Endothelial cell of umbilical vein (primary cell): Measurements from ENCODE around the gene GRID2. TPM values are rescaled to one million over a fixed set of nuclear protein-coding genes. Genes with fewer than 3 reads are reported as not detected.

ENCODE experiments used
- BruUV-seq: library from RNA; stranded (reverse); fragments of 400-500 nt; replicated peaks from 2 replicates; lab custom pipeline; 2021; lab: Mats Ljungman, UMichigan
- CTCF ChIA-PET: fragments of 300-600, 350-600 bp; sonication (Branson Sonifier 250); formaldehyde crosslinking; loops from one replicate; lab custom pipeline; 2021; ENCODE audit warnings: antibody characterized with exemption, inconsistent platforms; lab: Charles Lee
- POLR2A ChIA-PET: fragments of 300-600, 350-600 bp; sonication (Branson Sonifier 250); formaldehyde crosslinking; loops from one replicate; lab custom pipeline; 2021; ENCODE audit warnings: antibody characterized with exemption, inconsistent platforms; lab: Charles Lee
- DNase-seq: peaks from one replicate; pipeline ENCODE4 v3.0.0-alpha.2; 2011; ENCODE audit warnings: low read depth, low spot score
- FAIRE-seq: peaks from 2 replicates; lab custom pipeline; 2011; peaks lifted over from hg19 to GRCh38; lab: Jason Lieb, UNC
- H2AFZ ChIP-seq: 2 replicates; pipeline ENCODE4 v1.6.0; 2012; ENCODE audit warnings: low read depth, low read length, control low read depth, inconsistent platforms
- H3K27ac ChIP-seq: 2 replicates; pipeline ENCODE4 v1.5.1; 2011; ENCODE audit warnings: low read depth, mild to moderate bottlenecking, control low read depth, low read length, moderate library complexity; ENCODE audit not compliant: insufficient read depth
- H3K27me3 ChIP-seq, 2 experiments: 2 replicates each; pipeline versions ENCODE4 v1.6.0 to v1.6.1; 2011; ENCODE audit warnings: low read length in 2 of 2, mixed read lengths in 1 of 2; ENCODE audit not compliant: control insufficient read depth in 2 of 2, insufficient read depth in 2 of 2
- H3K36me3 ChIP-seq, 2 experiments: 2 replicates in 1 of 2; 3 replicates in 1 of 2; pipeline ENCODE4 v1.5.1; 2011; ENCODE audit warnings: low read length in 2 of 2, mild to moderate bottlenecking in 1 of 2, moderate library complexity in 1 of 2; ENCODE audit not compliant: control insufficient read depth in 2 of 2, insufficient read depth in 2 of 2; ENCODE audit errors: extremely low read depth in 1 of 2
- H3K4me1 ChIP-seq: 3 replicates; pipeline ENCODE4 v1.5.1; 2011; ENCODE audit warnings: mild to moderate bottlenecking, low read length; ENCODE audit not compliant: control insufficient read depth, insufficient read depth; ENCODE audit errors: extremely low read depth
- H3K4me2 ChIP-seq: 2 replicates; pipeline ENCODE4 v1.6.1; 2011; ENCODE audit warnings: low read length, control low read depth, mixed read lengths; ENCODE audit not compliant: insufficient read depth
- H3K4me3 ChIP-seq, 3 experiments: fragments of 200-600 bp in 1 of 3; sonication (generic), shearing (Covaris generic) in 1 of 3; replicated peaks in 1 of 3; 2 replicates each; pipeline ENCODE4 v1.5.1; 2011 to 2016; ENCODE audit warnings: control low read depth in 3 of 3, low read length in 3 of 3, mild to moderate bottlenecking in 2 of 3, inconsistent platforms in 1 of 3, low read depth in 1 of 3, moderate library complexity in 1 of 3; ENCODE audit not compliant: insufficient read depth in 1 of 3
- H3K79me2 ChIP-seq: 2 replicates; pipeline ENCODE4 v1.6.0; 2012; ENCODE audit warnings: low read length, inconsistent platforms; ENCODE audit not compliant: control insufficient read depth, insufficient read depth
- H3K9ac ChIP-seq: replicated peaks from 2 replicates; pipeline ENCODE3; 2011; ENCODE audit warnings: low read length, control low read depth; ENCODE audit not compliant: insufficient read depth; ENCODE audit errors: extremely low read depth
- H3K9me1 ChIP-seq: replicated peaks from 3 replicates; pipeline ENCODE4 v1.6.0; 2011; ENCODE audit warnings: mild to moderate bottlenecking, low read length; ENCODE audit not compliant: control insufficient read depth, insufficient read depth; ENCODE audit errors: extremely low read depth
- H3K9me3 ChIP-seq: replicated peaks from 2 replicates; pipeline ENCODE4 v1.5.1; 2012; ENCODE audit warnings: low read length, inconsistent platforms; ENCODE audit not compliant: control insufficient read depth, insufficient read depth
- H4K20me1 ChIP-seq: replicated peaks from 2 replicates; pipeline ENCODE3; 2011; ENCODE audit warnings: mild to moderate bottlenecking, low read length; ENCODE audit not compliant: control insufficient read depth, insufficient read depth; ENCODE audit errors: extremely low read depth
- EZH2 ChIP-seq: IDR thresholded peaks from 2 replicates; pipeline ENCODE4 v1.6.1; 2012; ENCODE audit warnings: borderline replicate concordance, low read depth, mild to moderate bottlenecking, moderate library complexity, low read length, inconsistent platforms; ENCODE audit not compliant: severe bottlenecking
- FOS ChIP-seq: IDR thresholded peaks from 2 replicates; pipeline ENCODE4 v1.6.1; 2011; ENCODE audit warnings: mild to moderate bottlenecking, low read length, moderate library complexity, borderline replicate concordance; ENCODE audit not compliant: insufficient read depth
- GATA2 ChIP-seq: IDR thresholded peaks from 2 replicates; pipeline ENCODE4 v1.7.0; 2011; ENCODE audit warnings: low read depth, mild to moderate bottlenecking, moderate library complexity, mixed read lengths, low read length; ENCODE audit not compliant: insufficient read length, insufficient read depth
- JUN ChIP-seq: IDR thresholded peaks from 2 replicates; pipeline ENCODE4 v1.6.1; 2011; ENCODE audit warnings: borderline replicate concordance, low read depth; ENCODE audit not compliant: insufficient read length, insufficient read depth
- MAX ChIP-seq: IDR thresholded peaks from 2 replicates; pipeline ENCODE4 v1.6.1; 2011; ENCODE audit not compliant: insufficient read depth, insufficient read length
- MYC ChIP-seq: IDR thresholded peaks from one replicate; pipeline ENCODE4 v1.6.1; 2011; ENCODE audit warnings: mild to moderate bottlenecking, low read depth, low read length
- POLR2A ChIP-seq: IDR thresholded peaks from 2 replicates; pipeline ENCODE4 v1.6.1; 2012; ENCODE audit warnings: low read depth, mild to moderate bottlenecking, control low read depth, low read length
- POLR2AphosphoS5 ChIP-seq: IDR thresholded peaks from 2 replicates; pipeline ENCODE4 v1.6.1; 2012; ENCODE audit warnings: low read depth, mild to moderate bottlenecking, control low read depth, low read length, moderate library complexity; ENCODE audit not compliant: insufficient read depth
- dilution Hi-C: fragments of 300-500 bp; cut with MboI; formaldehyde crosslinking; loops from one replicate; pipeline ENCODE4 v1.15.0; 2019; ENCODE audit warnings: low sequenced_read_pairs; ENCODE audit not compliant: extremely low pct_ligation_motif_present
- intact Hi-C: fragments of 100-400 bp; cut with micrococcal nuclease; formaldehyde crosslinking; loops from one replicate; pipeline ENCODE4 v1.10.0; 2022
- polyA plus RNA-seq, 4 experiments: library from polyadenylated mRNA; depleted of rRNA in 3 of 4; stranded (reverse) in 3 of 4; unstranded in 1 of 4; fragments of >200 nt; gene quantifications; 2 replicates each; pipeline versions ENCODE4 v1.2.1 to v1.2.3, GENCODE V29; 2011 to 2012; ENCODE audit warnings: missing spikeins in 1 of 4
- total RNA-seq: library from RNA; stranded (reverse); gene quantifications from 2 replicates; pipeline ENCODE4 v1.2.3, GENCODE V29; 2021
- TF ChIP-seq, protein P1 (sequence below), 2 donors: IDR thresholded peaks; 1 replicate in 1 of 2; 2 replicates in 1 of 2; pipeline ENCODE4 v1.5.1; 2011; ENCODE audit warnings: low read length in 2 of 2, mild to moderate bottlenecking in 2 of 2, moderate library complexity in 2 of 2, control low read depth in 1 of 2, inconsistent platforms in 1 of 2, low read depth in 1 of 2; ENCODE audit not compliant: insufficient read depth in 1 of 2; ENCODE audit errors: extremely low read depth in 1 of 2

GRID2 gene
- total and polyA plus RNA-seq, 2 donors (not counting 3 experiments of a cell fraction or from before 2014, with no cell fraction given), result not detected

- CTCF ChIA-PET, result interaction anchor here (0.9 kb wide), 1 partner anchor 89 kb away, joined by 3 read pairs; no protein-coding TSS in a partner anchor
- intact Hi-C loops (no loop called here), dilution Hi-C loops (no loop called here)
- Histone ChIP-seq H3K9me3 (no peaks in the 10 kb centered on the region), H3K27me3 (no peaks in the 10 kb centered on the region), H3K9me1 (no peaks in the 10 kb centered on the region), H2AFZ (no peak overlapping the region), H3K4me2 (no peak overlapping the region), H3K36me3 (no peaks in the 10 kb centered on the region), H3K79me2 (no peaks in the 10 kb centered on the region), H3K9ac (no peak overlapping the region), H3K27ac (no peak overlapping the region), H3K4me3 (no peak overlapping the region), H3K4me1 (no peaks in the 10 kb centered on the region), H4K20me1 (no peaks in the 10 kb centered on the region)
- TF ChIP-seq JUN, result no peak
- TF ChIP-seq POLR2A, result no peak
- TF ChIP-seq, protein P1, sequence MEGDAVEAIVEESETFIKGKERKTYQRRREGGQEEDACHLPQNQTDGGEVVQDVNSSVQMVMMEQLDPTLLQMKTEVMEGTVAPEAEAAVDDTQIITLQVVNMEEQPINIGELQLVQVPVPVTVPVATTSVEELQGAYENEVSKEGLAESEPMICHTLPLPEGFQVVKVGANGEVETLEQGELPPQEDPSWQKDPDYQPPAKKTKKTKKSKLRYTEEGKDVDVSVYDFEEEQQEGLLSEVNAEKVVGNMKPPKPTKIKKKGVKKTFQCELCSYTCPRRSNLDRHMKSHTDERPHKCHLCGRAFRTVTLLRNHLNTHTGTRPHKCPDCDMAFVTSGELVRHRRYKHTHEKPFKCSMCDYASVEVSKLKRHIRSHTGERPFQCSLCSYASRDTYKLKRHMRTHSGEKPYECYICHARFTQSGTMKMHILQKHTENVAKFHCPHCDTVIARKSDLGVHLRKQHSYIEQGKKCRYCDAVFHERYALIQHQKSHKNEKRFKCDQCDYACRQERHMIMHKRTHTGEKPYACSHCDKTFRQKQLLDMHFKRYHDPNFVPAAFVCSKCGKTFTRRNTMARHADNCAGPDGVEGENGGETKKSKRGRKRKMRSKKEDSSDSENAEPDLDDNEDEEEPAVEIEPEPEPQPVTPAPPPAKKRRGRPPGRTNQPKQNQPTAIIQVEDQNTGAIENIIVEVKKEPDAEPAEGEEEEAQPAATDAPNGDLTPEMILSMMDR (IDR thresholded peaks at IDR 0.05; ENCODE audit: extremely low read depth in 1 of 2, insufficient read depth in 1 of 2, low read depth in 1 of 2, low read length in 2 of 2), result no peak
- no peak for TF ChIP-seq EZH2
- TF ChIP-seq FOS, result no peak
- TF ChIP-seq POLR2AphosphoS5, result no peak
- no peak for TF ChIP-seq MYC
- TF ChIP-seq MAX, result no peak
- no peak for TF ChIP-seq GATA2
- FAIRE-seq, result no peak
- no peak for DNase-seq
- POLR2A ChIA-PET, result no interaction called here
- no TSS peak for BruUV-seq
These were observed 714.5 kb downstream of the GRID2 start for GRCh38 chr4:93018243-93018642.
